Suprapubic skin (tissue), 4 donors: ENCODE data around the gene RNF13.

Experiments
- EP300 ChIP-seq: sonication (generic); formaldehyde crosslinking; IDR thresholded peaks from one replicate; pipeline ENCODE4 v1.6.1; 2017; ENCODE audit warnings: antibody characterized with exemption
- POLR2A ChIP-seq, 2 donors: fragments of 450-650 bp; IDR thresholded peaks; one replicate each; pipeline ENCODE4 v1.6.1; 2017; ENCODE audit warnings: antibody characterized with exemption in 2 of 2, mild to moderate bottlenecking in 2 of 2, moderate library complexity in 2 of 2
- POLR2AphosphoS5 ChIP-seq, 3 donors: sonication (generic); formaldehyde crosslinking; IDR thresholded peaks; one replicate each; pipeline ENCODE4 v1.6.1; 2017; ENCODE audit warnings: antibody characterized with exemption in 3 of 3
- TF ChIP-seq, protein P1 (sequence below), 2 donors: fragments of 200-600 bp in 1 of 2; fragments of 450-650 bp in 1 of 2; sonication (generic) in 1 of 2; IDR thresholded peaks; one replicate each; pipeline ENCODE4 v1.5.1; 2016 to 2019; ENCODE audit warnings: antibody characterized with exemption in 2 of 2, mild to moderate bottlenecking in 1 of 2, moderate library complexity in 1 of 2

DNA sequence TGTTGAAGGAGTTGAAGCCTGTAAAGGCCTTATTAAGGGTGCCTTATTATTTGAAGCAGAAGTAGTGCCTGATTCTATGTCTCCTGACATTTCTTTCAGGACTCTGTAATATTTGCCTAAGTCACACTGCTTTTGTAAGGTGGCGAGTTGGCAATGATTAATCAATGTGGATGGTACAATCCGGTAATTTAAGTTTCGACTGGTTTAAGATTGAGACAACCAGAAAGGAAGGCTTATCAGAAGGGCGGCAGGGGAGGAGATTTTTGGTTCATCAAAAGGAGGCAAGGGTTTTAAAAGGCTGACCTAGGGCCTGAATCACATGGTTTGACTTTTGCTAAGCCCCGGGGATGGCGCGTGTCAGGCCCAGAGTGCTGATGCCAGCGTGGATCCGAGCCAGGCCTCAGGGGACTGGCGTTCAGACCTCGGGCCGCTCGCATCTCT is 830 bp upstream of the RNF13 start:
- TF ChIP-seq POLR2A (IDR thresholded peaks at IDR 0.05) = no peak
- TF ChIP-seq, protein P1, sequence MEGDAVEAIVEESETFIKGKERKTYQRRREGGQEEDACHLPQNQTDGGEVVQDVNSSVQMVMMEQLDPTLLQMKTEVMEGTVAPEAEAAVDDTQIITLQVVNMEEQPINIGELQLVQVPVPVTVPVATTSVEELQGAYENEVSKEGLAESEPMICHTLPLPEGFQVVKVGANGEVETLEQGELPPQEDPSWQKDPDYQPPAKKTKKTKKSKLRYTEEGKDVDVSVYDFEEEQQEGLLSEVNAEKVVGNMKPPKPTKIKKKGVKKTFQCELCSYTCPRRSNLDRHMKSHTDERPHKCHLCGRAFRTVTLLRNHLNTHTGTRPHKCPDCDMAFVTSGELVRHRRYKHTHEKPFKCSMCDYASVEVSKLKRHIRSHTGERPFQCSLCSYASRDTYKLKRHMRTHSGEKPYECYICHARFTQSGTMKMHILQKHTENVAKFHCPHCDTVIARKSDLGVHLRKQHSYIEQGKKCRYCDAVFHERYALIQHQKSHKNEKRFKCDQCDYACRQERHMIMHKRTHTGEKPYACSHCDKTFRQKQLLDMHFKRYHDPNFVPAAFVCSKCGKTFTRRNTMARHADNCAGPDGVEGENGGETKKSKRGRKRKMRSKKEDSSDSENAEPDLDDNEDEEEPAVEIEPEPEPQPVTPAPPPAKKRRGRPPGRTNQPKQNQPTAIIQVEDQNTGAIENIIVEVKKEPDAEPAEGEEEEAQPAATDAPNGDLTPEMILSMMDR (IDR thresholded peaks at IDR 0.05) = no peak
- TF ChIP-seq EP300 = no peak
- peak in 1 of 3 donors; percentile 20 for TF ChIP-seq POLR2AphosphoS5 (IDR thresholded peaks at IDR 0.05)
